ENCODE results near the gene DCDC2C.

DNA sequence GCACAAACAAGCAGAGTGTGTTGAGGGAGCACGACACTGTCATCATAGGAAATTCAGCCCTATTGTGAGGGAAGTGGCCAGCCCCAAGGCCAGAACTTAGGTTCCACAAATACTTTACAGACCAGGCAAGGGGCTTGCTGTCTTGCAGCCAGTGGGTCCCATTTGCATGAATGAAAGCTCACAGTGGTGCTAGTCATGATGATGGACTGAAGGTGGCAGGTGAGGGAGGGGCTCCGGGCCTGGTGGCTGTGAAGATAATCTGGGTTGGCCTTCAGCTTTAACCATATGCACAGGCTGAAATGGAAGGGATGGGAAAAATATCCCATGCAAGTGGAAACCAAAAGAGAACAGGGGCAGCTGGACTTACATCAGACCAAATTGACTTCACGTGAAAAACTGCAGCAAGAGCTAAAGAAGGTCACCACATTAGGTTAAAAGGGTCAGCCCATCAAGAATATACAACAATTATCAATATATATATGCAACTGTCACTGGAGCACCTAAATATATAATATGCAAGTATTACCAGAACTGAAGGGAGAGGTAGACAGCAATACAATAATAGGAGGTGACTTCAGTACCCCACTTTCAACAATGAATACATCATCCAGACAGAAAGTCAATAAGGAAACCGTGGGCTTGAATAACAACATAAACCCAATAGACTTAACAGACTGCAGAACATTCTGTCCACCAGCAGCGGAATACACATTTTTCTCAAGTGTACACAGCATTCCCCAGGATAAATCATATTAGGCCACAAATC, 39.6 kb downstream of the DCDC2C start:
- TF ChIP-seq REST (IDR thresholded peaks at IDR 0.05; ENCODE audit: insufficient read depth in 1 of 2, low read depth in 2 of 2, low read length in 2 of 2) (no peak), POLR2AphosphoS5 (IDR thresholded peaks at IDR 0.05; ENCODE audit: low read depth, low read length) (no peak), SIN3A (IDR thresholded peaks at IDR 0.05; ENCODE audit: borderline replicate concordance, insufficient read depth, low read length) (no peak)

Measured in PFSK-1 (cell line).